ENCODE measurements around the gene NAA60. TPM values are rescaled to one million over a fixed set of nuclear protein-coding genes. Genes with fewer than 3 reads are reported as not detected.
A peak's percentile ranks its signal among the peaks of the same experiment; 100 is the strongest.

The NAA60 gene
- total and polyA plus RNA-seq, 2 of the 13 experiments (the other 11 are each of a cell fraction or from before 2014, with no cell fraction given), result 14.7 to 32.0 TPM

DNA sequence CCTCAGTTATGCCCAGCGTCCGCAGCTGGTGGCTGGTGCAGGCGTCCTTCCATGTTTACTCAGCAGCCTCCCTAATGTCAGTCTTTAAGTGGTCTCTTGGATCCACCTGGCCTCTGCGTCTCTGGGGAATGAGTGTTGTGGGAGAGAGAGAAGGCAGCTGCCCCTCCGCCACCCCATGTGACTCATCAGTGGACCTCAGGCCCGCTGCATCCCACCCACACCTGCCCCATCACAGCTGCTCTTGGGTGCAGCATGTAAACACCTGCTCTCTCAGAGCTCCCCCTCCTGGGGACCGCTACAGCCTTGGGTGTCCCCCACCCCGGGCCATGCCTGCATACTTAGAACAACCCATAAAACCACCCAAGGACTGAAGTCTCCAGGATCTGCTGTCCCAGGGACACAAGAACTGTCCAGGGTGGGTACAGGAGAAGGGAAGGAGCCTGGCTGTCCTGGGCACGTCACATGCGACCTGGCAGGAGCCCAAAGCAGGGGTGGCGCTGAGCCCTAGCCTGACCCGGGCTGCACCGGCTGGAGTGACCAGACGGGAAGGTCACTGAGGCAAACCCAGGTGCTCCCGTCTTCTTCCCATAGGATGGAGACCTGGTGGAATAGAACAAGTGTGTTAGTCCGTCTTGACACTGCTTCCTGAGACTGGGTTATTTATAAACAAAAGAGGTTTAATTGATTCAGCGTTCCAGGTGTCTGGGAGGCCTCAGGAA is 47.6 kb downstream of the NAA60 start (continued):
- TF ChIP-seq ZNF737 (CRISPR knock-in tag; IDR thresholded peaks at IDR 0.05; ENCODE audit: borderline replicate concordance) (no peak), KLF13 (CRISPR knock-in tag; IDR thresholded peaks at IDR 0.05) (no peak), ZNF615 (CRISPR knock-in tag; IDR thresholded peaks at IDR 0.05; ENCODE audit: borderline replicate concordance) (no peak), TGIF2 (CRISPR knock-in tag; IDR thresholded peaks at IDR 0.05) (no peak), ZNF17 (CRISPR knock-in tag; IDR thresholded peaks at IDR 0.05) (no peak), XRCC5 (optimal IDR thresholded peaks at IDR 0.05; ENCODE audit: low read length) (peak; percentile 62), PLRG1 (conservative IDR thresholded peaks at IDR 0.05) (no peak), BHLHE40 (IDR thresholded peaks at IDR 0.05; ENCODE audit: low read length) (no peak), FOSL2 (CRISPR knock-in tag; IDR thresholded peaks at IDR 0.05) (peak; percentile 63), AGO2 (optimal IDR thresholded peaks at IDR 0.05; ENCODE audit: low read depth, low read length) (peak; percentile 48), GATAD1 (CRISPR knock-in tag; IDR thresholded peaks at IDR 0.05) (no peak), FOXA3 (CRISPR knock-in tag; IDR thresholded peaks at IDR 0.05) (0 out of 2 replicates have a peak, but pooled peaks have one; percentile 26), WIZ (CRISPR knock-in tag; IDR thresholded peaks at IDR 0.05) (no peak), HOXA7 (CRISPR knock-in tag; IDR thresholded peaks at IDR 0.05) (no peak)
- TF ChIP-seq, protein P1, sequence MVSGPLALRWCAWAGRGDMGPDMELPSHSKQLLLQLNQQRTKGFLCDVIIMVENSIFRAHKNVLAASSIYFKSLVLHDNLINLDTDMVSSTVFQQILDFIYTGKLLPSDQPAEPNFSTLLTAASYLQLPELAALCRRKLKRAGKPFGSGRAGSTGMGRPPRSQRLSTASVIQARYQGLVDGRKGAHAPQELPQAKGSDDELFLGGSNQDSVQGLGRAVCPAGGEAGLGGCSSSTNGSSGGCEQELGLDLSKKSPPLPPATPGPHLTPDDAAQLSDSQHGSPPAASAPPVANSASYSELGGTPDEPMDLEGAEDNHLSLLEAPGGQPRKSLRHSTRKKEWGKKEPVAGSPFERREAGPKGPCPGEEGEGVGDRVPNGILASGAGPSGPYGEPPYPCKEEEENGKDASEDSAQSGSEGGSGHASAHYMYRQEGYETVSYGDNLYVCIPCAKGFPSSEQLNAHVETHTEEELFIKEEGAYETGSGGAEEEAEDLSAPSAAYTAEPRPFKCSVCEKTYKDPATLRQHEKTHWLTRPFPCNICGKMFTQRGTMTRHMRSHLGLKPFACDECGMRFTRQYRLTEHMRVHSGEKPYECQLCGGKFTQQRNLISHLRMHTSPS (CRISPR knock-in tag; IDR thresholded peaks at IDR 0.05; ENCODE audit: low read depth), result no peak
- TF ChIP-seq, protein P2, sequence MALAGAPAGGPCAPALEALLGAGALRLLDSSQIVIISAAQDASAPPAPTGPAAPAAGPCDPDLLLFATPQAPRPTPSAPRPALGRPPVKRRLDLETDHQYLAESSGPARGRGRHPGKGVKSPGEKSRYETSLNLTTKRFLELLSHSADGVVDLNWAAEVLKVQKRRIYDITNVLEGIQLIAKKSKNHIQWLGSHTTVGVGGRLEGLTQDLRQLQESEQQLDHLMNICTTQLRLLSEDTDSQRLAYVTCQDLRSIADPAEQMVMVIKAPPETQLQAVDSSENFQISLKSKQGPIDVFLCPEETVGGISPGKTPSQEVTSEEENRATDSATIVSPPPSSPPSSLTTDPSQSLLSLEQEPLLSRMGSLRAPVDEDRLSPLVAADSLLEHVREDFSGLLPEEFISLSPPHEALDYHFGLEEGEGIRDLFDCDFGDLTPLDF (CRISPR knock-in tag; IDR thresholded peaks at IDR 0.05), result no peak
- TF ChIP-seq, protein P3, sequence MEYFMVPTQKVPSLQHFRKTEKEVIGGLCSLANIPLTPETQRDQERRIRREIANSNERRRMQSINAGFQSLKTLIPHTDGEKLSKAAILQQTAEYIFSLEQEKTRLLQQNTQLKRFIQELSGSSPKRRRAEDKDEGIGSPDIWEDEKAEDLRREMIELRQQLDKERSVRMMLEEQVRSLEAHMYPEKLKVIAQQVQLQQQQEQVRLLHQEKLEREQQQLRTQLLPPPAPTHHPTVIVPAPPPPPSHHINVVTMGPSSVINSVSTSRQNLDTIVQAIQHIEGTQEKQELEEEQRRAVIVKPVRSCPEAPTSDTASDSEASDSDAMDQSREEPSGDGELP (IDR thresholded peaks at IDR 0.05; ENCODE audit: borderline replicate concordance, low read depth), result peak; percentile 20; the same call in 1 of the 2 replicates
- TF ChIP-seq, protein P4, sequence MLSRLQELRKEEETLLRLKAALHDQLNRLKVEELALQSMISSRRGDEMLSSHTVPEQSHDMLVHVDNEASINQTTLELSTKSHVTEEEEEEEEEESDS (CRISPR knock-in tag; IDR thresholded peaks at IDR 0.05; ENCODE audit: borderline replicate concordance), result no peak
- TF ChIP-seq, protein P5, sequence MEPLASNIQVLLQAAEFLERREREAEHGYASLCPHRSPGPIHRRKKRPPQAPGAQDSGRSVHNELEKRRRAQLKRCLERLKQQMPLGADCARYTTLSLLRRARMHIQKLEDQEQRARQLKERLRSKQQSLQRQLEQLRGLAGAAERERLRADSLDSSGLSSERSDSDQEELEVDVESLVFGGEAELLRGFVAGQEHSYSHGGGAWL (CRISPR knock-in tag; IDR thresholded peaks at IDR 0.05), result no peak
